Superior temporal gyrus (tissue), 1 donor: ENCODE data around the gene ARFRP1.
A peak's percentile ranks its signal among the peaks of the same experiment; 100 is the strongest.
"Not testable (repeated sequence)": the region's sequence is repeated elsewhere in the genome, so short reads cannot be mapped to it uniquely, and the experiment has no call there.

Source experiments
- DNase-seq: peaks from one replicate; pipeline ENCODE4 v3.0.0-alpha.2; 2016; ENCODE audit errors: extremely low spot score

Gene ARFRP1

GRCh38 chr20:63656451-63656850 lies 51.3 kb downstream of the ARFRP1 start:
- no peak for DNase-seq

DNA sequence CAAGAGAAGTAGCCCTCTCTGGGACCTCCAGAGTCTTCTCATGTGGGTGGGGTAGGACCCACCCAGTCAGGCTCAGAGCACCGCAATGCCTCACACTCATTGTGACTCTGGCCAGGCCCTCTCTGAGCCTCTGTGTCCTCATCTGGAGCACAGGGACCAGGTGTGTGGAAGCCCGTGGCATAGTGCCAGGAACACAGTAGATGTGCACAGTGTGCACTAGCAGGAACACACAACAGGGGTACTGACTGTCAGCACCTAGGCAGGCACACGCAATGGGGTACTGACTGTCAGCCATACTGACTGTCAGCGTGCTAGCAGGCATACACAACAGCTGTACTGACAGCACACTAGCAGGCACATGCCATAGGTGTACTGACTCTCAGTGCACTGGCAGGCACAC lies 52.5 kb downstream of the ARFRP1 start:
- DNase-seq, result no peak

DNA sequence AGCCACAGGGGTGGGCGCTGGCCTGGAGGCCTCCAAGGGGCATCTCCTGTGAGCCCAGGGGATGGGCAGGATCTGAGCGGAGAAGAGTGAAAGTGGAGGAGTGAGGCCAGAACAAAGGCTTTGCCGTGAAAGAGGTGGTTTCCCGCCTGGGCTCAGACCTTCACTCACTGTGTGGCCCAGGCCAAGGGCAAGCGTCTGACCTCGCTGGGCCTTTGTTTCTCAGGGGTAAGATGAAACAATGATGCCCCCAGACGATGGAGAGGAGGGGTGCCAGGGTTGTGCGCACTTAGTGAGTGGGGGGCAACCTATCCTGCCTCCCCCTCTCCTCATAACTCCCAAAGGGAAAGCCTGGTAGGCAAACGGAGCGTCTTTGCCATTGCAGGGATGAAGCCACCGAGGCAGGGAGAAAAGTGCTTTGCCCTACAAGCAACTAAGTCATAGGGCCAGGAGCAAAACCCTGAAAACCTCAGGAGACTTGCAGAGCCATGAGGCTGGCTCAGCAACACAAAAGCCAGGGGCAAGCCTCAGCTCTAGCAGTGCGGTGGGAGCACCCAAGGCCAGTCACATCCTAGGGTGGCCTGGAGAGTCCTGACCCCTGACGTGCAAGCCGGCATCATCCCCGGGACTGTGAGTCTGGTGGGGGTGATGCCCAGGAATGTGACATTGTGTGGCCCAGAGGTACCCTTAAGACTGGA lies 53.7 kb downstream of the ARFRP1 start:
- DNase-seq, result no peak

GRCh38 chr20:63653041-63653973 lies 54.5 kb downstream of the ARFRP1 start, which contains the start of gene STMN3:
STMN3 (minus strand) TSS chr20:63653424; CDS start chr20:63653345, 79 bp downstream.
- DNase-seq, result peak; percentile 67

GRCh38 chr20:63652192-63652980 lies 55.4 kb downstream of the ARFRP1 start:
- no peak for DNase-seq

GRCh38 chr20:63651942-63652191 lies 55.9 kb downstream of the ARFRP1 start:
- DNase-seq, result no peak

- not testable (repeated sequence) for DNase-seq
Measured at GRCh38 chr20:63650486-63650885, 57.3 kb downstream of the ARFRP1 start.

GRCh38 chr20:63648895-63649589 lies 58.7 kb downstream of the ARFRP1 start:
- DNase-seq, result no peak
